22Rv1 (cell line): ENCODE results near the gene MSS51.

Source experiments
- ZFX ChIP-seq: fragments of 450-650 bp; IDR thresholded peaks from 2 replicates; pipeline ENCODE4 v1.6.1; 2017; ENCODE audit warnings: antibody characterized with exemption, borderline replicate concordance
- TF ChIP-seq, protein P1 (sequence below): fragments of 450-650 bp; IDR thresholded peaks from 2 replicates; pipeline ENCODE4 v1.5.1; 2017; ENCODE audit warnings: mild to moderate bottlenecking

DNA sequence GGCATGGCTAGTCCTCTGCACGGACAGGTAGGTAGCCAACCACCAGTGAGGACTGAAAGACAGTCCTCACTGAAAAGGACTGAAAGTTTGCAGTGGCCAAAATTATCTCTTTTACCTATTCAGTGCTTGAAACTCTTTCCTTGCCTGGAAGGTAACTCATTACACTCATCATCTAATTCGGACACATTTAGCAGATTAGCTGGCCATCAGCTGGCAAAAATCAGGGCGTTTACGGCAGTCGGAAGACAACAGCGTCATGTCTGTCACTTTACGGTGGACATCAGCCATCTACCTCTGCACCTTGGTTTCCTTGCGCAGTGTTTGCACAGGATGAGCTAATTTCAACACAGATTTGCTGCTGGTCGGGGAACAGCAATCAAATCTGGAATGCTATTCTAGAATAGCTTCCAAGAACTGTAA lies 20.2 kb downstream of the MSS51 start:
- TF ChIP-seq, protein P1, sequence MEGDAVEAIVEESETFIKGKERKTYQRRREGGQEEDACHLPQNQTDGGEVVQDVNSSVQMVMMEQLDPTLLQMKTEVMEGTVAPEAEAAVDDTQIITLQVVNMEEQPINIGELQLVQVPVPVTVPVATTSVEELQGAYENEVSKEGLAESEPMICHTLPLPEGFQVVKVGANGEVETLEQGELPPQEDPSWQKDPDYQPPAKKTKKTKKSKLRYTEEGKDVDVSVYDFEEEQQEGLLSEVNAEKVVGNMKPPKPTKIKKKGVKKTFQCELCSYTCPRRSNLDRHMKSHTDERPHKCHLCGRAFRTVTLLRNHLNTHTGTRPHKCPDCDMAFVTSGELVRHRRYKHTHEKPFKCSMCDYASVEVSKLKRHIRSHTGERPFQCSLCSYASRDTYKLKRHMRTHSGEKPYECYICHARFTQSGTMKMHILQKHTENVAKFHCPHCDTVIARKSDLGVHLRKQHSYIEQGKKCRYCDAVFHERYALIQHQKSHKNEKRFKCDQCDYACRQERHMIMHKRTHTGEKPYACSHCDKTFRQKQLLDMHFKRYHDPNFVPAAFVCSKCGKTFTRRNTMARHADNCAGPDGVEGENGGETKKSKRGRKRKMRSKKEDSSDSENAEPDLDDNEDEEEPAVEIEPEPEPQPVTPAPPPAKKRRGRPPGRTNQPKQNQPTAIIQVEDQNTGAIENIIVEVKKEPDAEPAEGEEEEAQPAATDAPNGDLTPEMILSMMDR: no peak
- no peak for TF ChIP-seq ZFX
